GM19035 (cell line): ENCODE results near the gene SLC35A2.
"Not testable (repeated sequence)": the region's sequence is repeated elsewhere in the genome, so short reads cannot be mapped to it uniquely, and the experiment has no call there.

Experiments
- ATAC-seq: cut with Tn5 transposase; IDR thresholded peaks from one replicate; pipeline ENCODE4 v1.9.1; 2021; ENCODE audit not compliant: unreplicated experiment

Gene SLC35A2

GRCh38 chrX:48903290-48903689 is 8.2 kb downstream of the SLC35A2 start:
- no peak for ATAC-seq

- ATAC-seq = no peak
These were observed 8.7 kb downstream of the SLC35A2 start for GRCh38 chrX:48902776-48903175.

GRCh38 chrX:48902135-48902534 is 9.3 kb downstream of the SLC35A2 start:
- no peak for ATAC-seq

- ATAC-seq = no peak
These were observed 10.4 kb downstream of the SLC35A2 start for GRCh38 chrX:48901069-48901468.

GRCh38 chrX:48899078-48899410 is 12.4 kb downstream of the SLC35A2 start:
- ATAC-seq = no peak

- peak; percentile 92 for ATAC-seq
These were observed 13.7 kb downstream of the SLC35A2 start, which contains the start of the genes PQBP1 and TIMM17B for GRCh38 chrX:48897625-48898306. TSS of gene PQBP1 (plus strand) at chrX:48897930. CDS start at chrX:48898510, 580 bp downstream. TSS of gene TIMM17B (minus strand) at chrX:48897768. CDS start at chrX:48897749, 19 bp downstream.

GRCh38 chrX:48897157-48897624 is 14.3 kb downstream of the SLC35A2 start:
- ATAC-seq = peak; percentile 16

- no peak for ATAC-seq
These were observed 14.8 kb downstream of the SLC35A2 start for GRCh38 chrX:48896611-48897011.

GRCh38 chrX:48894891-48895290 is 16.6 kb downstream of the SLC35A2 start:
- no peak for ATAC-seq

- ATAC-seq = no peak
These were observed 17.7 kb downstream of the SLC35A2 start for GRCh38 chrX:48893556-48894348.

GRCh38 chrX:48892896-48893295 is 18.6 kb downstream of the SLC35A2 start:
- ATAC-seq = no peak

GRCh38 chrX:48891402-48892288 is 19.8 kb downstream of the SLC35A2 start:
- ATAC-seq = peak; percentile 89

- ATAC-seq = peak; percentile 52
These were observed 20.5 kb downstream of the SLC35A2 start for GRCh38 chrX:48890934-48891401.

- ATAC-seq = no peak
These were observed 21.0 kb downstream of the SLC35A2 start for GRCh38 chrX:48890296-48890925.

GRCh38 chrX:48886586-48886985 is 24.9 kb downstream of the SLC35A2 start:
- ATAC-seq = not testable (repeated sequence)

- ATAC-seq = no peak
These were observed 27.7 kb downstream of the SLC35A2 start for GRCh38 chrX:48883729-48884128.

GRCh38 chrX:48876944-48877343 is 34.5 kb downstream of the SLC35A2 start:
- ATAC-seq = not testable (repeated sequence)

GRCh38 chrX:48872017-48872416 is 39.4 kb downstream of the SLC35A2 start:
- not testable (repeated sequence) for ATAC-seq

- no peak for ATAC-seq
These were observed 47.2 kb downstream of the SLC35A2 start for GRCh38 chrX:48864210-48864609.

- ATAC-seq = no peak
These were observed 56.5 kb downstream of the SLC35A2 start for GRCh38 chrX:48854898-48855297.
